Cardiac muscle cell (in vitro differentiated cells and primary cell): ENCODE measurements around the gene TNS1. TPM values are rescaled to one million over a fixed set of nuclear protein-coding genes. Genes with fewer than 3 reads are reported as not detected.

Experiments used
- DNase-seq, 2 donors: peaks; one replicate each; pipeline versions ENCODE4 v3.0.0 to v3.0.0-alpha.2; 2010 to 2017; ENCODE audit warnings: low read depth in 1 of 2, low spot score in 1 of 2
- H3K27ac ChIP-seq: fragments of 200-600 bp; sonication (generic); 2 replicates; pipeline ENCODE4 v1.5.1; 2016
- H3K27me3 ChIP-seq: fragments of 200-600 bp; sonication (generic); 2 replicates; pipeline ENCODE4 v1.6.0; 2016; ENCODE audit warnings: control low read depth
- H3K36me3 ChIP-seq: fragments of 200-600 bp; sonication (generic); 2 replicates; pipeline ENCODE4 v1.5.1; 2016; ENCODE audit warnings: control low read depth
- H3K4me1 ChIP-seq: fragments of 200-600 bp; sonication (generic); 2 replicates; pipeline ENCODE4 v1.8.1; 2017; ENCODE audit warnings: low read depth, mild to moderate bottlenecking, mixed run types
- H3K4me3 ChIP-seq: fragments of 200-600 bp; sonication (generic); 2 replicates; pipeline ENCODE4 v1.5.1; 2016; ENCODE audit warnings: mild to moderate bottlenecking
- H3K9me3 ChIP-seq: fragments of 200-600 bp; sonication (generic); 2 replicates; pipeline ENCODE4 v1.5.1; 2017; ENCODE audit warnings: low read depth, mild to moderate bottlenecking, control low read depth
- polyA plus RNA-seq: library from polyadenylated mRNA; unstranded; fragments of >200 nt; fragmentation: Nextera tagmentation; extraction: Ambion mirVana; gene quantifications from 2 replicates; pipeline ENCODE4 v1.2.1, GENCODE V29; 2016
- total RNA-seq: library from RNA; depleted of rRNA; stranded (reverse); fragments of >200 nt; gene quantifications from 2 replicates; pipeline ENCODE4 v1.2.3, GENCODE V29; 2016
- TF ChIP-seq, protein P1 (sequence below): IDR thresholded peaks from 2 replicates; pipeline ENCODE4 v1.5.1; 2012; ENCODE audit warnings: low read depth, mild to moderate bottlenecking, low read length

Gene TNS1
- total and polyA plus RNA-seq, 2 experiments from 2014 or later: 16.7 to 44.3 TPM

- Histone ChIP-seq H3K36me3 (no peaks in the 10 kb centered on the region), H3K9me3 (no peaks in the 10 kb centered on the region), H3K27ac (no peak overlapping the region), H3K27me3 (peaks cover 12% of the 10 kb centered on the region), H3K4me3 (no peak overlapping the region), H3K4me1 (no peaks in the 10 kb centered on the region)
- TF ChIP-seq, protein P1, sequence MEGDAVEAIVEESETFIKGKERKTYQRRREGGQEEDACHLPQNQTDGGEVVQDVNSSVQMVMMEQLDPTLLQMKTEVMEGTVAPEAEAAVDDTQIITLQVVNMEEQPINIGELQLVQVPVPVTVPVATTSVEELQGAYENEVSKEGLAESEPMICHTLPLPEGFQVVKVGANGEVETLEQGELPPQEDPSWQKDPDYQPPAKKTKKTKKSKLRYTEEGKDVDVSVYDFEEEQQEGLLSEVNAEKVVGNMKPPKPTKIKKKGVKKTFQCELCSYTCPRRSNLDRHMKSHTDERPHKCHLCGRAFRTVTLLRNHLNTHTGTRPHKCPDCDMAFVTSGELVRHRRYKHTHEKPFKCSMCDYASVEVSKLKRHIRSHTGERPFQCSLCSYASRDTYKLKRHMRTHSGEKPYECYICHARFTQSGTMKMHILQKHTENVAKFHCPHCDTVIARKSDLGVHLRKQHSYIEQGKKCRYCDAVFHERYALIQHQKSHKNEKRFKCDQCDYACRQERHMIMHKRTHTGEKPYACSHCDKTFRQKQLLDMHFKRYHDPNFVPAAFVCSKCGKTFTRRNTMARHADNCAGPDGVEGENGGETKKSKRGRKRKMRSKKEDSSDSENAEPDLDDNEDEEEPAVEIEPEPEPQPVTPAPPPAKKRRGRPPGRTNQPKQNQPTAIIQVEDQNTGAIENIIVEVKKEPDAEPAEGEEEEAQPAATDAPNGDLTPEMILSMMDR: no peak
- DNase-seq: no peak
Observed at GRCh38 chr2:217792626-217793527, 209.9 kb downstream of the TNS1 start.

DNA sequence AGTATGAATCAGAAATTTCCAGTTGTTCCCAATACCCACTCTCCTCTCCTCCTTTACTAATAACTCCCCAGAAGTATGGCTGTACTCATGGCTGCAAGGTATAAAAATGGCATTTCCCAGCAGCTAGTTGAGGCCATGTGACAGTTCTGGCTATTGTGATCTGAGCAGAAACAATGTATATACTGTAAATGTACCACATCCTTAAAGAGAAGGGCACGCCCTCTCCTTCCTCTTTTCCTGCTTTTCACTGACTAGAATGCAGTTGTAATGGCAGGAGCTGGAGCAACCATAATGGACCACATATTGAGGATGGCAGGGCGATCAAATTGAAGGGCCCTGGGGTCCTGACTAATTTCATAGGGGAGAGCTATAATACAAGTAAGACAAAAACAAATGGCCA lies 211.2 kb downstream of the TNS1 start:
- Histone ChIP-seq H3K9me3 (no peaks in the 10 kb centered on the region), H3K27me3 (peaks cover 12% of the 10 kb centered on the region), H3K4me3 (no peak overlapping the region), H3K36me3 (no peaks in the 10 kb centered on the region), H3K4me1 (no peaks in the 10 kb centered on the region), H3K27ac (no peak overlapping the region)
- DNase-seq: no peak
- TF ChIP-seq, protein P1: no peak

DNA sequence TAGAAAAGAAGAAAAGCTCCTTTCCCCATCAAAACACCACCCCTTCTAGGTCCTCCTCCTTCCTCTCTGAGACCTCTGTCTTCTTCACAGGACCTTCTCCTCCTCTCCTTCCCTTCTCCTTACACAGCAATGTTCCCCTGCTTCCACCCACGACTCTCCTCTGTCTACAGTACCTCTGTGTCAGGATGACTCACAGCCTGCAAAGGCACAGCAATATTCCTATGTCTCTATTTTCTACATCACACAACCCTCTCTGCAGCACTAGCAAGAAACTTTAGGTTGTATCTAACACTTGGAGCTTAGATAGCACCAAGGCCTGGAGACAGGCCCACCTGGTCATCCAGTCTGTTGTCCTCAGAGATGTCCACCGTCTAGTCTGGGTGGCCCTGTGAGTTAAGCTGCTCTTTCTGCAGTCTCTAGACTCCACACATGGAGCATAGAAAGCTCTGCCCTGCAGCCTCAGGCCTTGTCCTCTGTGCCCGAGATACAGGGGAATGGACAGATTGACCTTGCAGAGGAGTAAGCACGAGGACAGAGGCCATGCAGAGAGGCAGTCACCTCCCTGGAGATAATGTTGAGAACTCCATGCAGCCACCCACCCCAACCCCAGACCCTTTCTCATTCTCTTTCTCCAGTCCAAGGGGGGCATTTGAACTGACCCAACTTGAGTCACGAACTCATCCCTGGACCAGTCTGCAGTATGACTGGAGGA lies 212.0 kb downstream of the TNS1 start:
- Histone ChIP-seq H3K4me1 (no peaks in the 10 kb centered on the region), H3K9me3 (no peaks in the 10 kb centered on the region), H3K27ac (no peak overlapping the region), H3K27me3 (peaks cover 12% of the 10 kb centered on the region), H3K36me3 (no peaks in the 10 kb centered on the region), H3K4me3 (no peak overlapping the region)
- TF ChIP-seq, protein P1: no peak
- DNase-seq: peak in 1 of 2 donors; percentile 54

- H3K4me1 ChIP-seq: no peaks in the 10 kb centered on the region
- peaks cover 12% of the 10 kb centered on the region for H3K27me3 ChIP-seq
- H3K9me3 ChIP-seq: no peaks in the 10 kb centered on the region
- TF ChIP-seq, protein P1: no peak
- H3K27ac ChIP-seq: no peak overlapping the region
- no peaks in the 10 kb centered on the region for H3K36me3 ChIP-seq
- DNase-seq: no peak
- no peak overlapping the region for H3K4me3 ChIP-seq
Observed at GRCh38 chr2:217790195-217790594, 212.6 kb downstream of the TNS1 start.

- Histone ChIP-seq H3K4me1 (no peaks in the 10 kb centered on the region), H3K27me3 (peaks cover 12% of the 10 kb centered on the region), H3K4me3 (no peak overlapping the region), H3K9me3 (no peaks in the 10 kb centered on the region), H3K36me3 (no peaks in the 10 kb centered on the region), H3K27ac (no peak overlapping the region)
- no peak for DNase-seq
- TF ChIP-seq, protein P1: no peak
Observed at GRCh38 chr2:217789736-217790181, 213.0 kb downstream of the TNS1 start.
